ENCODE measurements around the gene ITGA7. TPM values are rescaled to one million over a fixed set of nuclear protein-coding genes. Genes with fewer than 3 reads are reported as not detected.

ITGA7 gene
- total RNA-seq, 1 donor from 2014 or later: 26.5 TPM

DNA sequence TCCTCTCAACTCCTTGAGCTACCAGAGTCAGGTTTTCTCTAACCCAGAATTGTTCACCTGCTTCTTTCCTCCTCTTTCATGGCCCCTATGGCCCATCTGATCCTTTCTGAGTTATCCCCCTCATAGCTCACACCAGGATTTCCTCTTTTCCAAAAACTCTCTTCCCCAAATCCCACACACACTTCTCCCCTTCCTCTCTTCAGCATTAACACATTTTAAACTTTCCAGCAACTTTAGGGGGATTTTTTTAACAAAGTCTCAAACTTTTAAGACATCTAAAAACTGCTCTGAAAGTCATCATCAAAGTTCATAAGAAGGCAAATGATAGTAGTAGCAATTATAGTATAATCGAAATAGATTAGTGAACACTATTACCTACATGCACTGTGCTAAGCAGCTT is 63.1 kb downstream of the ITGA7 start:
- TF ChIP-seq CTCF (IDR thresholded peaks at IDR 0.05; ENCODE audit: insufficient read depth, low read depth, low read length) (no peak), EZH2 (IDR thresholded peaks at IDR 0.05; ENCODE audit: insufficient read depth, low read length) (no peak)
- Mint-ChIP-seq H3K4me1 (ENCODE audit: low read depth, unreplicated experiment) (no peaks in the 10 kb centered on the region), H3K27ac (ENCODE audit: unreplicated experiment) (no peak overlapping the region), H3K36me3 (ENCODE audit: low read depth, unreplicated experiment) (no peaks in the 10 kb centered on the region), H3K27me3 (ENCODE audit: low read depth, unreplicated experiment) (peaks cover 23% of the 10 kb centered on the region), H3K4me3 (ENCODE audit: unreplicated experiment) (no peak overlapping the region), H3K9me3 (ENCODE audit: unreplicated experiment) (peaks cover 10% of the 10 kb centered on the region)
- DNase-seq (ENCODE audit: low read depth): no peak
- Histone ChIP-seq H3K9me3 (ENCODE audit: insufficient read depth, low read depth, low read length) (no peaks in the 10 kb centered on the region), H3K4me2 (ENCODE audit: low read length) (no peak overlapping the region), H3K27me3 (ENCODE audit: insufficient read depth, low read length) (peaks cover 2% of the 10 kb centered on the region), H3K4me1 (ENCODE audit: insufficient read depth, low read length) (peaks cover 2% of the 10 kb centered on the region), H3K4me3 (ENCODE audit: insufficient read depth, low read depth, low read length) (no peak overlapping the region), H3K79me2 (ENCODE audit: insufficient read depth, low read length) (no peaks in the 10 kb centered on the region), H2AFZ (ENCODE audit: low read depth, low read length) (no peak overlapping the region), H3K9ac (ENCODE audit: low read length) (no peak overlapping the region), H4K20me1 (ENCODE audit: insufficient read depth, low read length) (no peaks in the 10 kb centered on the region), H3K27ac (ENCODE audit: low read depth, low read length) (no peak overlapping the region), H3K36me3 (ENCODE audit: insufficient read depth, low read length) (no peaks in the 10 kb centered on the region)
- no peak for FAIRE-seq

DNA sequence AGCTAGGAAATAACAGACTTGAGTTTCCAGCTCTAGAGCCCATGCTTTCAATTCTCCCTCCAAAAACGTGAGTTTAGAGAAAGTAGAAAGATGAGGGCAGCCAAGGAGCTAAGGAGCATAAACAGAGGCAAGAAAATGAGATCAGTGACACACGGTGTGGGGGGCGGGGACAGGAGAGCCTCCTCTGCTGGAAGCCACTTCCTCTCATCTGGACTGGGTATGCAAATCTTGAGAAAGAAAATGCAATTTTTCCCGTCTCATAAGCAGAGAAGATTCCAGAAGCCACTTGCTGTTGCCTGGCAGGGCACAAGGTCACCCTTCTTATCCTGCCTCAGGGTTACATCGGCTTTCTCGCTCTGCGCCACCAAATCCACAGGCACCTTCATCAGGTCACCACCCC is 65.0 kb downstream of the ITGA7 start:
- no peaks in the 10 kb centered on the region for H3K9me3 ChIP-seq (ENCODE audit: insufficient read depth, low read depth, low read length)
- H4K20me1 ChIP-seq (ENCODE audit: insufficient read depth, low read length): no peaks in the 10 kb centered on the region
- H3K27ac ChIP-seq (ENCODE audit: low read depth, low read length): no peak overlapping the region
- peaks cover 2% of the 10 kb centered on the region for H3K27me3 ChIP-seq (ENCODE audit: insufficient read depth, low read length)
- Mint-ChIP-seq H3K4me3 (ENCODE audit: unreplicated experiment) (no peak overlapping the region), H3K27me3 (ENCODE audit: low read depth, unreplicated experiment) (peaks cover 30% of the 10 kb centered on the region), H3K9me3 (ENCODE audit: unreplicated experiment) (peaks cover 8% of the 10 kb centered on the region), H3K36me3 (ENCODE audit: low read depth, unreplicated experiment) (no peaks in the 10 kb centered on the region), H3K27ac (ENCODE audit: unreplicated experiment) (no peak overlapping the region), H3K4me1 (ENCODE audit: low read depth, unreplicated experiment) (no peaks in the 10 kb centered on the region)
- no peak for FAIRE-seq
- TF ChIP-seq CTCF (IDR thresholded peaks at IDR 0.05; ENCODE audit: insufficient read depth, low read depth, low read length) (no peak), EZH2 (IDR thresholded peaks at IDR 0.05; ENCODE audit: insufficient read depth, low read length) (no peak)
- H2AFZ ChIP-seq (ENCODE audit: low read depth, low read length): no peak overlapping the region
- no peak overlapping the region for H3K4me3 ChIP-seq (ENCODE audit: insufficient read depth, low read depth, low read length)
- peaks cover 2% of the 10 kb centered on the region for H3K4me1 ChIP-seq (ENCODE audit: insufficient read depth, low read length)
- H3K4me2 ChIP-seq (ENCODE audit: low read length): no peak overlapping the region
- H3K36me3 ChIP-seq (ENCODE audit: insufficient read depth, low read length): no peaks in the 10 kb centered on the region
- no peak for DNase-seq (ENCODE audit: low read depth)
- H3K79me2 ChIP-seq (ENCODE audit: insufficient read depth, low read length): no peaks in the 10 kb centered on the region
- H3K9ac ChIP-seq (ENCODE audit: low read length): no peak overlapping the region

- Histone ChIP-seq H3K4me2 (ENCODE audit: low read length) (no peak overlapping the region), H2AFZ (ENCODE audit: low read depth, low read length) (no peak overlapping the region), H3K9ac (ENCODE audit: low read length) (no peak overlapping the region), H3K27ac (ENCODE audit: low read depth, low read length) (no peak overlapping the region), H4K20me1 (ENCODE audit: insufficient read depth, low read length) (no peaks in the 10 kb centered on the region), H3K27me3 (ENCODE audit: insufficient read depth, low read length) (peaks cover 2% of the 10 kb centered on the region), H3K79me2 (ENCODE audit: insufficient read depth, low read length) (no peaks in the 10 kb centered on the region), H3K4me3 (ENCODE audit: insufficient read depth, low read depth, low read length) (no peak overlapping the region), H3K36me3 (ENCODE audit: insufficient read depth, low read length) (no peaks in the 10 kb centered on the region), H3K4me1 (ENCODE audit: insufficient read depth, low read length) (peaks cover 2% of the 10 kb centered on the region), H3K9me3 (ENCODE audit: insufficient read depth, low read depth, low read length) (no peaks in the 10 kb centered on the region)
- FAIRE-seq: no peak
- H3K9me3 Mint-ChIP-seq (ENCODE audit: unreplicated experiment): peaks cover 8% of the 10 kb centered on the region
- H3K4me1 Mint-ChIP-seq (ENCODE audit: low read depth, unreplicated experiment): no peaks in the 10 kb centered on the region
- peaks cover 34% of the 10 kb centered on the region for H3K27me3 Mint-ChIP-seq (ENCODE audit: low read depth, unreplicated experiment)
- H3K27ac Mint-ChIP-seq (ENCODE audit: unreplicated experiment): no peak overlapping the region
- TF ChIP-seq CTCF (IDR thresholded peaks at IDR 0.05; ENCODE audit: insufficient read depth, low read depth, low read length): no peak
- no peak for TF ChIP-seq EZH2 (IDR thresholded peaks at IDR 0.05; ENCODE audit: insufficient read depth, low read length)
- H3K36me3 Mint-ChIP-seq (ENCODE audit: low read depth, unreplicated experiment): no peaks in the 10 kb centered on the region
- no peak overlapping the region for H3K4me3 Mint-ChIP-seq (ENCODE audit: unreplicated experiment)
- no peak for DNase-seq (ENCODE audit: low read depth)
Measured at GRCh38 chr12:55642267-55642666, 65.4 kb downstream of the ITGA7 start.

Data from astrocyte (in vitro differentiated cells and primary cell).